H1 (cell line): Measurements from ENCODE around the gene DENND1A. TPM values are rescaled to one million over a fixed set of nuclear protein-coding genes. Genes with fewer than 3 reads are reported as not detected.

ENCODE experiments used
- CTCF ChIA-PET: fragments of 300-600 bp; sonication (Branson Sonifier 250); formaldehyde crosslinking; loops from one replicate; lab custom pipeline; 2021; ENCODE audit not compliant: partially characterized antibody; lab: Charles Lee
- POLR2A ChIA-PET: fragments of 300-600 bp; sonication (Branson Sonifier 250); formaldehyde crosslinking; loops from one replicate; lab custom pipeline; 2021; ENCODE audit warnings: inconsistent platforms; ENCODE audit not compliant: partially characterized antibody; lab: Charles Lee
- DNase-seq, 2 experiments: peaks; one replicate each; pipeline versions ENCODE4 v3.0.0 to v3.0.0-alpha.2; 2010 to 2022; ENCODE audit warnings: low spot score in 2 of 2, low read depth in 1 of 2, mixed read lengths in 1 of 2
- FAIRE-seq: peaks from 2 replicates; lab custom pipeline; 2011; peaks lifted over from hg19 to GRCh38; lab: Jason Lieb, UNC
- H2AFZ ChIP-seq: 2 replicates; pipeline ENCODE4 v1.8.1; 2012; ENCODE audit warnings: low read length, inconsistent platforms
- H2AK5ac ChIP-seq: 2 replicates; pipeline ENCODE4 v1.6.1; 2013; ENCODE audit warnings: low read depth, low read length
- H2BK120ac ChIP-seq: replicated peaks from 2 replicates; pipeline ENCODE3; 2013; ENCODE audit warnings: low read depth, low read length, inconsistent platforms
- H2BK12ac ChIP-seq: 2 replicates; pipeline ENCODE4 v1.6.1; 2013; ENCODE audit warnings: low read depth, low read length
- H2BK15ac ChIP-seq: 2 replicates; pipeline ENCODE4 v1.6.1; 2013; ENCODE audit warnings: low read length
- H2BK20ac ChIP-seq: 2 replicates; pipeline ENCODE4 v1.6.1; 2013; ENCODE audit warnings: low read length
- H2BK5ac ChIP-seq: 2 replicates; pipeline ENCODE4 v1.6.1; 2013; ENCODE audit warnings: low read depth, low read length
- H3K14ac ChIP-seq: 2 replicates; pipeline ENCODE4 v1.6.1; 2013; ENCODE audit warnings: inconsistent platforms; ENCODE audit not compliant: insufficient read length
- H3K18ac ChIP-seq: 2 replicates; pipeline ENCODE4 v1.6.1; 2013; ENCODE audit warnings: low read length; ENCODE audit errors: extremely low read depth
- H3K23ac ChIP-seq: 2 replicates; pipeline ENCODE4 v1.6.1; 2013; ENCODE audit warnings: inconsistent platforms; ENCODE audit not compliant: insufficient read length
- H3K23me2 ChIP-seq: 2 replicates; pipeline ENCODE4 v1.6.1; 2013; ENCODE audit warnings: low read depth, low read length
- H3K27ac ChIP-seq: 2 replicates; pipeline ENCODE4 v1.6.1; 2011; ENCODE audit warnings: low read depth, low read length, inconsistent platforms
- H3K27me3 ChIP-seq, 4 experiments: replicated peaks in 1 of 4; 1 replicate in 1 of 4; 2 replicates in 3 of 4; pipeline versions ENCODE4 v1.6.1 to v1.8.1; 2011 to 2013; ENCODE audit warnings: low read length in 3 of 4, mild to moderate bottlenecking in 3 of 4, inconsistent platforms in 2 of 4, mixed read lengths in 2 of 4, moderate library complexity in 1 of 4; ENCODE audit not compliant: control insufficient read depth in 3 of 4, insufficient read depth in 3 of 4; ENCODE audit errors: extremely low read depth in 1 of 4
- H3K36me3 ChIP-seq, 4 experiments: 2 replicates each; pipeline versions ENCODE4 v1.6.1 to v1.8.1; 2011 to 2013; ENCODE audit warnings: mild to moderate bottlenecking in 4 of 4, low read length in 3 of 4, moderate library complexity in 2 of 4, control low read depth in 1 of 4, inconsistent platforms in 1 of 4; ENCODE audit not compliant: insufficient read depth in 4 of 4, control insufficient read depth in 2 of 4
- H3K4ac ChIP-seq: replicated peaks from 2 replicates; pipeline ENCODE3; 2013; ENCODE audit warnings: low read length, low read depth, mixed read lengths, inconsistent platforms; ENCODE audit not compliant: insufficient read length
- H3K4me1 ChIP-seq, 4 experiments: replicated peaks in 1 of 4; 1 replicate in 1 of 4; 2 replicates in 3 of 4; pipeline versions ENCODE4 v1.6.1 to v1.8.1; 2011 to 2013; ENCODE audit warnings: low read length in 3 of 4, inconsistent platforms in 2 of 4, mixed read lengths in 1 of 4; ENCODE audit not compliant: insufficient read depth in 4 of 4, control insufficient read depth in 3 of 4
- H3K4me2 ChIP-seq, 2 experiments: 2 replicates each; pipeline versions ENCODE4 v1.6.1 to v1.8.1; 2011 to 2013; ENCODE audit warnings: low read depth in 2 of 2, low read length in 2 of 2, control low read depth in 1 of 2, inconsistent platforms in 1 of 2, mild to moderate bottlenecking in 1 of 2; ENCODE audit not compliant: insufficient read depth in 1 of 2
- H3K4me3 ChIP-seq, 4 experiments: fragments of 200-600, 300-600 bp in 1 of 4; sonication (generic), shearing (Covaris generic), sonication (Bioruptor Twin) in 1 of 4; 2 replicates each; pipeline versions ENCODE4 v1.5.1 to v1.8.1; 2011 to 2016; ENCODE audit warnings: low read length in 4 of 4, low read depth in 3 of 4, control low read depth in 2 of 4, inconsistent platforms in 2 of 4, mild to moderate bottlenecking in 2 of 4, mixed read lengths in 1 of 4, moderate library complexity in 1 of 4; ENCODE audit not compliant: insufficient read depth in 2 of 4; ENCODE audit errors: extremely low read depth in 1 of 4
- H3K56ac ChIP-seq: replicated peaks from 2 replicates; pipeline ENCODE3; 2013; ENCODE audit warnings: low read depth, mild to moderate bottlenecking, mixed read lengths, low read length, inconsistent platforms; ENCODE audit not compliant: insufficient read length
- H3K79me1 ChIP-seq: 2 replicates; pipeline ENCODE4 v1.6.1; 2013; ENCODE audit warnings: low read depth, low read length, control low read depth
- H3K79me2 ChIP-seq, 2 experiments: 2 replicates each; pipeline versions ENCODE4 v1.6.1 to v1.8.1; 2012 to 2013; ENCODE audit warnings: low read length in 2 of 2, mild to moderate bottlenecking in 2 of 2, inconsistent platforms in 1 of 2; ENCODE audit not compliant: insufficient read depth in 2 of 2, control insufficient read depth in 1 of 2
- H3K9ac ChIP-seq, 4 experiments: replicated peaks in 1 of 4; 1 replicate in 1 of 4; 2 replicates in 3 of 4; pipeline versions ENCODE4 v1.6.1 to v1.8.1; 2011 to 2013; ENCODE audit warnings: low read depth in 3 of 4, low read length in 3 of 4, control low read depth in 2 of 4, mild to moderate bottlenecking in 2 of 4, moderate library complexity in 2 of 4, inconsistent platforms in 1 of 4; ENCODE audit errors: extremely low read depth in 1 of 4
- H3K9me3 ChIP-seq, 2 experiments: 2 replicates each; pipeline versions ENCODE4 v1.6.1 to v1.8.1; 2012 to 2013; ENCODE audit warnings: mild to moderate bottlenecking in 2 of 2, moderate library complexity in 2 of 2, control low read depth in 1 of 2, inconsistent platforms in 1 of 2, low read depth in 1 of 2, low read length in 1 of 2, mixed read lengths in 1 of 2; ENCODE audit not compliant: insufficient read depth in 2 of 2
- H4K20me1 ChIP-seq, 2 experiments: replicated peaks in 1 of 2; 2 replicates each; pipeline versions ENCODE3 to v1.8.1; 2011 to 2013; ENCODE audit warnings: inconsistent platforms in 2 of 2, low read length in 2 of 2, mild to moderate bottlenecking in 1 of 2; ENCODE audit not compliant: insufficient read depth in 2 of 2, control insufficient read depth in 1 of 2
- H4K5ac ChIP-seq: 2 replicates; pipeline ENCODE4 v1.6.1; 2013; ENCODE audit warnings: low read length, low read depth, mixed read lengths, inconsistent platforms; ENCODE audit not compliant: insufficient read length
- H4K8ac ChIP-seq: 2 replicates; pipeline ENCODE4 v1.8.0; 2013; ENCODE audit warnings: mild to moderate bottlenecking, moderate library complexity, low read length, inconsistent platforms; ENCODE audit not compliant: insufficient read depth; ENCODE audit errors: extremely low read depth
- H4K91ac ChIP-seq: replicated peaks from 2 replicates; pipeline ENCODE3; 2013; ENCODE audit warnings: low read length, mixed read lengths, inconsistent platforms; ENCODE audit not compliant: insufficient read length
- CBX5 ChIP-seq: fragments of 300-800, 300-1000 bp; sonication (generic); IDR thresholded peaks from 2 replicates; pipeline ENCODE4 v1.7.1; 2016; ENCODE audit warnings: antibody characterized with exemption, low read length, low read depth
- KDM5A ChIP-seq: fragments of 200-600 bp; IDR thresholded peaks from 2 replicates; pipeline ENCODE4 v1.7.1; 2012; ENCODE audit warnings: mild to moderate bottlenecking, low read length, inconsistent platforms, mixed read lengths
- RBBP5 ChIP-seq: IDR thresholded peaks from 2 replicates; pipeline ENCODE4 v1.7.1; 2012; ENCODE audit warnings: low read depth, mild to moderate bottlenecking, inconsistent platforms, low read length, moderate library complexity, borderline replicate concordance
- SIRT6 ChIP-seq: IDR thresholded peaks from one replicate; pipeline ENCODE4 v1.7.1; 2012; ENCODE audit warnings: low read length, inconsistent platforms
- WGBS, 2 experiments: shearing (Covaris generic) in 1 of 2; methylation state at CpG; one replicate each; pipeline versions ENCODE4 v1.1.6 to v1.1.7; 2013 to 2015; ENCODE audit warnings: low lambda C conversion rate in 2 of 2, mixed read lengths in 2 of 2, inconsistent platforms in 1 of 2, low coverage in 1 of 2, missing lambda C conversion rate in 1 of 2; ENCODE audit not compliant: insufficient replicate concordance in 2 of 2, insufficient coverage in 1 of 2, insufficient read length in 1 of 2; ENCODE audit errors: extremely low coverage in 1 of 2, missing lambda C conversion rate in 1 of 2; 5-methylcytosine and 5-hydroxymethylcytosine counted together
- polyA plus RNA-seq, 7 experiments: library from polyadenylated mRNA; depleted of rRNA in 3 of 7; stranded (reverse) in 5 of 7; unstranded in 2 of 7; fragments of >200 nt in 5 of 7; fragments of 200-250 nt in 2 of 7; gene quantifications; 1 replicate in 5 of 7; 2 replicates in 1 of 7; 4 replicates in 1 of 7; pipeline versions ENCODE4 v1.2.1 to v1.2.3, GENCODE V29; 2011 to 2013; ENCODE audit warnings: missing spikeins in 2 of 7, mixed read lengths in 2 of 7
- total RNA-seq: library from RNA; stranded (reverse); fragmentation: NEBNext Ultra II Directional; extraction: Animal tissue kit (Norgen Biotek cat#: 25700); gene quantifications from 2 replicates; pipeline ENCODE4 v1.2.1, GENCODE V29; 2021

DENND1A gene
- total and polyA plus RNA-seq, 2 of the 8 experiments (the other 6 are each of a cell fraction or from before 2014, with no cell fraction given), result 24.1 to 26.4 TPM

GRCh38 chr9:123749580-123750202 lies 180.2 kb downstream of the DENND1A start:
- Histone ChIP-seq H2BK20ac (no peak overlapping the region), H4K5ac (no peak overlapping the region), H4K20me1 (peaks cover 0 to 3% of the 10 kb centered on the region in 2 experiments), H3K79me2 (peaks cover 0 to 3% of the 10 kb centered on the region in 2 experiments; a peak in 1 of 4 replicates), H3K36me3 (no peaks in the 10 kb centered on the region), H3K79me1 (no peaks in the 10 kb centered on the region; the same call in 1 of the 2 replicates), H2BK15ac (no peak overlapping the region), H2BK5ac (no peak overlapping the region), H2BK12ac (no peak overlapping the region), H2AK5ac (no peak overlapping the region), H2AFZ (no peak overlapping the region), H3K4me2 (no peak overlapping the region), H3K9me3 (no peaks in the 10 kb centered on the region), H3K23me2 (no peaks in the 10 kb centered on the region), H3K4ac (no peak overlapping the region), H3K14ac (no peak overlapping the region), H3K4me1 (peaks cover 2 to 4% (median 3%) of the 10 kb centered on the region in 4 experiments; a peak in 5 of 7 replicates), H3K9ac (no peak overlapping the region; a peak in 1 of 7 replicates), H2BK120ac (no peak overlapping the region), H3K4me3 (no peak overlapping the region), H3K56ac (no peak overlapping the region), H3K27me3 (no peaks in the 10 kb centered on the region), H3K23ac (no peak overlapping the region), H3K27ac (no peak overlapping the region), H4K91ac (no peak overlapping the region), H4K8ac (no peak overlapping the region), H3K18ac (no peak overlapping the region)
- DNase-seq (peak in 1 of 2 experiments; percentile 35), FAIRE-seq (no peak)
- WGBS, 2 experiments, result 87% methylated on average over 4 of the region's 4 CpGs; no CpG with 5 or more reads in 1 of the 2 experiments
- POLR2A ChIA-PET, result interaction anchor here (1.6 kb wide), 1 partner anchor 9 kb away, joined by 3 read pairs; no protein-coding TSS in a partner anchor
- TF ChIP-seq KDM5A, result no peak
- TF ChIP-seq RBBP5, result no peak
- no peak for TF ChIP-seq CBX5
- no peak for TF ChIP-seq SIRT6
- CTCF ChIA-PET, result interaction anchor here (0.9 to 1.2 kb wide), 3 partner anchors 13 to 137 kb away, joined by 3 to 4 read pairs (median 3); no protein-coding TSS in a partner anchor
